GM03348 (cell line): Measurements from ENCODE around the gene SYT3.

Experiments used
- DNase-seq: peaks from one replicate; pipeline ENCODE4 v3.0.0; 2012; ENCODE audit warnings: low spot score

SYT3 gene

GRCh38 chr19:50661766-50662650 is 22.3 kb upstream of the SYT3 start:
- no peak for DNase-seq

DNA sequence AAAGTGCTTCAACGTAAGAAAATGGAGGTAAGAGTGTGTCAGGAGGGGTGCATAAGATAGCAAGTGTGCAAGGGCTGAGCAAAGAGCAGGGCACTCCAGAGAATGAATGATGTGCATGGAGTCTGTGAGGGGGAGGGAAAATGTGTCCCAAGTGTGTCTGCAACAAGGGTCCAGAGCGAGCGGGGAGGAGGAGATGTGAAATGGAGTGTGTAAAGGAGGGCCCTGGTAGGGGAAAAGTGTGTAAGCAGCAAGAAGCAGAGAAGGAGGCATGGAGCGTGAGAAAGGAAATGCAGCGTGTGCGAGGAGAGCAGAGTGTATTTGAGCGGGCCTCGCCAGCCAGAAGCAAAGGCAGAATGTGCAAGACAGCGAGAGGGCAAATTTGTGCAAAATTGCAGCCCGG is 21.3 kb upstream of the SYT3 start:
- no peak for DNase-seq

DNA sequence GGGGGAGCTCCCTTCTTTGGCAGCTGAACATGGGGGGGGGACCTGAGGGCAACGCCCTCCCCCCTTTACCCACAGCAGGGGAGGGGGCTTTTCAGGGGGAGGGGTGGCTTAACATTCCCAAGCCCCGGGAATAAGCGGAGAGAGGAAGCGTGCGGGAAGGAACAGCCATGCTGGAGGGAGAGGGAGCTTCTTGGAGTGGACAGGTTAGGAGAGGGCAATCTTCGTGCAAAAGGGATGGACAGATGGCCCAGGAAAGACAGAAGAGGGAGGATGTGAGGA is 20.3 kb upstream of the SYT3 start:
- DNase-seq: no peak

DNA sequence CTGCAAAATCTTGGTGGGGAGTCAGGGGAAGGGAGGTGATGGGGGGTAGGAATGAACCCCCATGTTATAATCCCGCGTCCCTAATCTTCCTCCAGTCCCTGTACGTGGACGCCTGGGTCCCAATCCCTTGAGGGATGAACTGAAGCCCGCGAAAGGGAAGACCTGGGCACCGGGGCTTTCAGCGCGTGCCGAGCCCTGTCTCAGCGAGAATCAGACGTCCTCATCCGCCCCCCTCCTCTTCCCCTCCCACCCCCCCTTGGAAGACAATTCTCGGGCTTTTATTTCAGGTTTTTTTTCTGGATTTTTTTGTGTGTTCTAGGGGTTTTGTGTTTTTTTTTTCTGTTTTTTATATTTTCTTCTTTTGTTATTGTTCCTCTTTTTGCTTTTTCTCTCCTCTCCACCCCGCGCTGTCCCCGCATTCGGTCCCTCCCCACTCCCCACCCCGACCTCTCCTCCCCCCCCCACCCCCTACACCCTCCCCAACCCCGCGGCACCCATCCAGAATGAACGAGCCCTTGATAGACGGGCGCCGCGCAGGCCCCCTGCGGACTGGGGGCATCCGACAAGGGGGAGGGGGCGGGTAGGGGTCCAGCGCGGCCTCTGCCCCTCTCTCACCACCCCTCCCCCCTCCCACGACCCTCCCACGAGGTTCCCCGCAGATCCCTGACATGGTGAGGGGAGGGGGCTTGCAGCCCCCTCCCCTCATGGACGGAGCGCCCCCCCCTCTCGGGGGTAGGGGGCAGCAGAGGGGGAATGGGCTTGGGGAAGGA is 19.8 kb upstream of the SYT3 start:
- DNase-seq: no peak

DNA sequence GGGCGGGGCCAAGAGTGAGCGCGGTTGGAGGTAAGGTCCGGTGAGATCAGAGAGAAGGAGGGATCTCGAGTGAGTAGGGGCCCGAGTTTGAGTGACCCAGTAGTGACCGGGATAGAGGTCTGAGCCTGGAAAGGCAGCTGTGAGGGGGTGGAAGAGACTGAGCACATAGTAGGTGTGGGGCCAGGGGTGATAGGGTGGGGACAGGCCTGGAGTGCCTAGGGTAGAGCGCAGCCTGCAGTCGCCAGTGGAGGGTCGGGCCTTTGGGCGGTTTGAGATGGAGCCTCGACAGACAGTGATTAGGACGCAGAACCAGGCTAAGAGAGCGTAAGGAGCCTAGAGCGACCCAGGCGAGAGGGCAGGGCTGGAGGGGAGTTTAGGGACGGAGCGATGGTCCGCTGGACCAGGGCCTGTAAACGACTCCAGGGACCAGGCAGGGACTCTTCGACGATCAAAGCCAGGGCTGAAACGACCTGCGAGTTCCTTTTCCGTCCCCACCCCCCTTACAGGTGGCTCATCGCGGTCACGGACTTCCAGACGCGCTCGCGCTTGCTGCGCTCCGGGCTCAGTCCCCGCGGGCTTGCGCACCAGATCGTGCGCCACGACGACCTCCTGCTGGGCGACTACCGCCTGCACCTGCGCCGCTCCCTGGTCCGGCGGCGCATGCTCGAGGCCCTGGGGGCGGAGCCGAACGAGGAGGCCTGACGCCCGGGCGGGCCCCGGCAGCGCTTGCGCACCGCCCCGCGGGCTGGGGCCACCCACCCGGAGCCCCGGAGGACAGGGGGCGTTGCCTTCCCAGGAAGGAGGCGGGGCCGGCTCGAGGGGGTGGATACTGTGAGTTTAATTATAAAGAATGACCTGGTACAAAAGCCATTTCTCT is 19.0 kb upstream of the SYT3 start:
- DNase-seq: peak; percentile 97

DNA sequence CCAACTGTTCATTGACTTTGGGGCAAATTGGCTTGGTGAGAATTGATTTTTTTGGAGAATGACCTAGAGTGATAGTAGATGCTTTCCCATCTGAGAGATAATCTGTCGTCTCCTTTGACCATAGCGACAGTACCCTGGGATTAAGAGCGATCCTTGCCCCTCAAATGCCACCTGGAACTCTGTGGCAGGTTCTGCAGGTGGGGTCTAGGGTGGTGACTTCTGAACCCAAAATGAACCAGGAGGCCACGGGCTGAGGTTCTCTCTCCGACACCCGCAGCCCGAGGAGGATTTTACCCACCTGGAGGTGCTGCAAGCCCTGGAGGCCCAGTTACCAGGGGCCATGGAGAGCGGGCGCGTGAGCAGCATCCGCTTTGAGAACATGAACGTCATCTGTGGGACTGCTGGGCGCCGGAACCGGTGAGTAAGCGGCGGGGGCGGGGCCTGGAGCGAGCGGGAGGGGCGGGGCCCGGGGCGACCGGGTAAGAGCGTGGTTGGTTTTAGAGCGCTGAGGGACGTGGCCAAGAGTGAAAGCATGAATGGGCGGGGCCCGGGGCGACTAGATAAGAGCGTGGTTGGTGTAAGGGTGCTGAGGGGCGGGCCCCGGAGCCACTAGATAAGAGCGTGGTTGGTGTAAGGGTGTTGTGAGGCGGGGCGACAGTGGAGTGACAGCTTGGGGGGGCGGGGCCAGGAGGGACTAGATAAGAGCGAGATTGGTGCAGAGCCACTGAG is 18.2 kb upstream of the SYT3 start:
- peak; percentile 97 for DNase-seq

DNA sequence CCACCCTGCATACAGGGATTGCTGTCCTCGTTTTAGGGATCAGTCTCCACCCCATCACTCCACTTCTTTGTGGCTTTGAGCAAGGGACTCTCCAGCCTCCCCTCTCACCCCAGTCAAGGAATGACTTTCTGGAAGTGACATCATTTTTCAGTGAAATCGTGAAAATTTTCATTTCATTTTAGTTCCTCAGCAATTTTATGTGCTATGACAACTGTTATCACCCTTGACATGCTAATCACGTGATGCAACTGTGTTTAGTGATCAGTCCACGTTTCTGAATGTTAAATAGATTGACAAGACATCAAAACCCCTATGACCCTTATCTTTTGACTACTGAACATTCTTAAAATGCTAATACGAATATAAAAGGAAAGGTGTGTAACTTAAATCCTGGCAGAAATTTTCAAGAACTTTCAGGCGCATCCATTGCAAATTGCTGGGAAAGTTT is 17.6 kb upstream of the SYT3 start:
- no peak for DNase-seq

DNA sequence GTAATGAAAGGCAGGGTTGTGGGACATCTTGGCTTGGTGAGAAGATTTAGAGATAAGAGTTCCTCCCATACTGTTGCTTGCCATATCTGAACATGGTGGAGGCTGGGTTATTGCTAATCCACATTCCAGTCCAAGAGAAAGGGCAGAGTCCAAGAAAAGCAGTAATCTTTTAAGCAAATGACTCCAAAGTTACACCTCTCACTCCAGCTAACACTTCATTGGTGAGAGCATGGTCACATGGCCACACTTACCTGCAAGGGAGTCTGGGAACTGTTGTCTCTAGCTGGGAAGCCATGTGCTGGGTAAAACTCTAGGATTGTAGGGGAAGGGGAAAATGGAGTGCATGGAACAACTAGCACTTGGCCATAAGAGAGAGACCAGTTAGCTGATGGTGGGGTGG is 15.2 kb upstream of the SYT3 start:
- no peak for DNase-seq

- no peak for DNase-seq
Observed at GRCh38 chr19:50652722-50653121, 13.0 kb upstream of the SYT3 start.

DNA sequence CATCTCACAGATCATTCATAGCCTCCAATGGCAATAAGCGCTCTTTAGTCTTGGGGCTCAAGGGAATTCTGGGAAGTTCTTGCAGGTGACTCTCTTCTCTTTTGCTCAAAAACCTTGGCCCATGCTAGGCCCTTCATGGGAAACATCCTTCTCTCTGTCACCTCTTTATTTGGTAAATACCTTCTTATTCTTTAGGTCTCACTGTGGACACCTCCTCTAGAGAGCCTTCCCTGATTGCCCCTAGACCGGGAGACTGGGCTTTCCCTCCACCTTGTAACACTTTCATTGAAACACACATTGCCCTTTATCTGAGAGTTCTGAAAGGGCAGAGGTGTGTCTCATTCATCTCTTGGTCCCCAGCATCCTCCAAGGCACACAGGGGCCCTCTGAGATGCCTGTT is 11.5 kb upstream of the SYT3 start:
- no peak for DNase-seq

GRCh38 chr19:50649433-50650391 is 10.0 kb upstream of the SYT3 start, which contains the start of gene C19orf81:
TSS of gene C19orf81 (plus strand) at chr19:50649445. CDS start at chr19:50649445, 0 bp downstream.
- no peak for DNase-seq

DNA sequence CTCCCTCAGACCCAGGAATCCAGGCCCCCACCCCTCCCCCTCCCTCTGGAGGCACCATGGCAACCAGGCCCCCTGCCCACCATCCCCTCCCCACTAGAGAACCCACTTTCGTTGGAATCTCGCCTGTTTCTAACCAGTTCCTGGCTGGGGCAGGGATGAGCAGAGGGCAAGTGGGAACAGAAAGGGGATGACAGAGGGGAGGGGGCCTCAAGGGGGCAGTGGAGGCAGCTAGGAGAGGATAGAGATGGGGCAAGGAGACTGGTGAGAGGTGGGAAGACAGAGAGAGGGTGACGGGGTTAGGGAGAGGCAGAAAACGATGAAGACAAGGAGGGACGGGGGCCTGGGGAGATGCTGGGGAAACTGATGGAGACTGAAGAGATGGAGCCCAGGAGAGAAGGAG is 9.0 kb upstream of the SYT3 start:
- no peak for DNase-seq

GRCh38 chr19:50647879-50648615 is 8.4 kb upstream of the SYT3 start:
- DNase-seq: no peak

DNA sequence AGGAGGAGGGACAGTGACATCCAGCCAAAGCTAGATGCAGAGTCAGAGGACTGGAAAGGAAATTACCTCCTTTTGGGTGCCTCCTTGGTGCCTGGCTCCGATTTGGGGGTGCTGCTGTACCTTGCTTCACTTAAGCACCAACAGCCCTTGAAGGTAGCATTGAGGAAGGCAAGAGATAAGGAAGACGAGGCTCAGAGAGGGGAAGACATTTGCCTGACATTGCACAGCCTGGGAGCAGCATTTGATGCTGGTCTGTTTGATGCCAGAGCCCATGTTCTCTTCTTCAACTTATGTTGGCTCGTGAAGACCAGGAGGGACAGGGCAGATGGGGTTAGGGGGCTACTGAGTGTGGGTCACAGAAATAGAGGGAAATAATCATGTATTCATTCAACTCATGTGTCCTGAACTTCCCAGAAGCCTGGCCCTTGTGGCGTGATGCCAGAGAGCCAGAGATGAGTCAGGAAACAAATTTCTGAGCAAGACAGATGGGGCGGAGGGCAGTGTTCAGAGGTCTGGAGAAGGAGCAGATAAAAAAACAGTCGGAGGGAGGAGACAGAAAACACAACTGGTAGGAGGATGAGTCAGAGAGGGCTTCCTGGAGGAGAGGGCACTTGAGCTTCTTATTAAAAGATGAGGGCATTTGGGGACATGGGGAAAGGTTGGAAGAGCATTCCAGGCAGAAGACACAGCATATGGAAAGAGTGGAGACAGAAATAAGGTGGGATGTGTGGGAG is 6.6 kb upstream of the SYT3 start:
- peak; percentile 62 for DNase-seq

DNA sequence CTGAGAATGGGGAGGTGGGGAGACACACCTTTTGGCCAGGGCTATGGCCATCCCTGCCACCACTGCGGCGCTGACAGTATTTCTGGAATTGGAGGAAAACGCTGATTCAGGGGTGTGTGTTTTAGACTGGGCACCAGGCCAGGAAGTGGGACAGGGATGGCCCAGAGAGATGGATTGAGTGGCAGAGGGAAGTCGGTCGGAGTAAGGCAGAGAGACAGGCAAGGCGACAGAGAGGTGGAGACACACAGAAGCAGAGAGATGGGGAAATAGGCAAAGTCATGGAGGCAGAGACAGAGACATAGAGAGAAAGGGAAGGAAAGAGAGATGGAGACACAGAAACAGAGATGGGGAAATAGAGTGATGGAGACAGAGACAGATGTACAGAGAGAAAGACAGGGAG is 5.4 kb upstream of the SYT3 start:
- DNase-seq: no peak

GRCh38 chr19:50644315-50644915 is 4.7 kb upstream of the SYT3 start:
- DNase-seq: no peak

- DNase-seq: no peak
Observed at GRCh38 chr19:50640368-50640767, 687 bp upstream of the SYT3 start.

DNA sequence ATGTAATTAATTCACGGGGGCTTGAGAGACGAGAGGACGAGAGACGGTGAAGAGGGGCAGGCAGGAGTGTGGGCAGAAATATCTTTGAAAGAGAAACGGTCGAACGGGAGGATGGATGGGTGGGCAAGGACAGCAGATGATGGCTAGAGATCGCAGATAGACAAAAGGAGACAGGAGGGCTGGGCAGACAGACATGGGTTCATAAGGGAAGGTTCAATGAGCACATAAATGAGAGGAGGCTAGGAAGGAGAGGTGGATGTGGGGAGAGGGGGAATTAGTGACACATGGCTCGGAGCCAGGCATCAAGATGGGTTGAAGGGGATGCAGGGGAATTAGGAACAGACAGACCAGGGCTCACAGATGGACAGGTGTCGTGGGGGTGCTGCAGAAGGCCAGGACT is 1.1 kb downstream of the SYT3 start:
- no peak for DNase-seq
